Rectal smooth muscle tissue (tissue), 1 donor: Measurements from ENCODE around the gene USP6NL.
"Not testable (repeated sequence)": the region's sequence is repeated elsewhere in the genome, so short reads cannot be mapped to it uniquely, and the experiment has no call there.

Experiments used
- H3K27ac ChIP-seq: one replicate; pipeline ENCODE4 v1.7.0; 2013; ENCODE audit warnings: low read depth, low read length, inconsistent platforms
- H3K27me3 ChIP-seq: one replicate; pipeline ENCODE4 v1.7.0; 2013; ENCODE audit warnings: low read length; ENCODE audit not compliant: control insufficient read depth, insufficient read depth
- H3K36me3 ChIP-seq: one replicate; pipeline ENCODE4 v1.7.0; 2013; ENCODE audit warnings: low read length; ENCODE audit not compliant: control insufficient read depth, insufficient read depth
- H3K4me1 ChIP-seq: one replicate; pipeline ENCODE4 v1.7.0; 2013; ENCODE audit warnings: low read length; ENCODE audit not compliant: control insufficient read depth, insufficient read depth
- H3K4me3 ChIP-seq: one replicate; pipeline ENCODE4 v1.7.0; 2013; ENCODE audit warnings: low read length
- H3K9ac ChIP-seq: one replicate; pipeline ENCODE4 v1.7.0; 2013; ENCODE audit warnings: low read length

USP6NL gene

DNA sequence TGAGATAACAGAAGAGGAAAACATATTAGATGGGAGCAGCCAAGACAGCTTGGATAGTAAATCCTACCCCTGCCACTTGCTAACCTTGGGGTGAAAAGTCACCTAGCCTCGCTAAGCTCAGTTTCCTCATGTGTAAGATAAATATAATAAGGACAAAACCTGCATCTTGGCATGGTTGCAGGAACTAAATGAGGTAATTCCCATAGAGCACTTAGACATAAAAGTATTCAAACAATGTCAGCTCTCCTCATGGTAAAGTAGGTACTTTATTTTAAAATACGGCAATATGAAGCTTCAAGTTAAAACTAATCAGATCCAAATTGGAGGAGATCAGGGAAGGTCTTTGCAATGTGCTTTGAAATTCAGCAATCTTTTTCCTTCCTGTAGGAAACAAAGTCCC lies 113.1 kb downstream of the USP6NL start:
- no peaks in the 10 kb centered on the region for H3K27me3 ChIP-seq
- H3K27ac ChIP-seq, result no peak overlapping the region
- no peak overlapping the region for H3K9ac ChIP-seq
- no peaks in the 10 kb centered on the region for H3K36me3 ChIP-seq
- no peaks in the 10 kb centered on the region for H3K4me1 ChIP-seq
- H3K4me3 ChIP-seq, result no peak overlapping the region

GRCh38 chr10:11494923-11495322 lies 116.5 kb downstream of the USP6NL start:
- not testable (repeated sequence) for H3K9ac ChIP-seq, H3K27me3 ChIP-seq, H3K4me1 ChIP-seq, H3K27ac ChIP-seq, H3K4me3 ChIP-seq, H3K36me3 ChIP-seq

DNA sequence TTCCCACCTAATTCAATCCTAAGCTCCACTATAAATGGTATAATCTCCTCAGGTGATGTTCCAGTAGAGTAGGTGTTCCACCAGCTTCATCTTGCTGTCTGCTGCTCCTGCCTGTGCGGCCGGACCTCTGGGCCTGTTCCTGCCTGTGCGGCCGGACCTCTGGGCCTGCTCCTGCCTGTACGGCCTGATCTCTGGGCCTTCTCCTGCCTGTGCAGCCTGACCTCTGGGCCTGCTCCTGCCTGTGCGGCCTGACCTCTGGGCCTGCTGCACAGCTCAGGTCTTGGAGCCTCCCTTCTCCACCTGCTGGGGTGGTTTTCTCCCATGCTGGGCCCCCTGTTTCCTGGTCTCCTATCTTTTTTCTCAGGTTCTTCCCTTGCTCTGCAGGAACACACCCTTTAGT lies 117.8 kb downstream of the USP6NL start:
- H3K4me1 ChIP-seq, result no peaks in the 10 kb centered on the region
- no peak overlapping the region for H3K9ac ChIP-seq
- peaks cover 10% of the 10 kb centered on the region for H3K36me3 ChIP-seq
- no peak overlapping the region for H3K27ac ChIP-seq
- H3K4me3 ChIP-seq, result no peak overlapping the region
- H3K27me3 ChIP-seq, result no peaks in the 10 kb centered on the region

GRCh38 chr10:11491087-11491486 lies 120.4 kb downstream of the USP6NL start:
- no peaks in the 10 kb centered on the region for H3K27me3 ChIP-seq
- H3K36me3 ChIP-seq, result peaks cover 10% of the 10 kb centered on the region
- no peaks in the 10 kb centered on the region for H3K4me1 ChIP-seq
- no peak overlapping the region for H3K27ac ChIP-seq
- no peak overlapping the region for H3K4me3 ChIP-seq
- no peak overlapping the region for H3K9ac ChIP-seq

DNA sequence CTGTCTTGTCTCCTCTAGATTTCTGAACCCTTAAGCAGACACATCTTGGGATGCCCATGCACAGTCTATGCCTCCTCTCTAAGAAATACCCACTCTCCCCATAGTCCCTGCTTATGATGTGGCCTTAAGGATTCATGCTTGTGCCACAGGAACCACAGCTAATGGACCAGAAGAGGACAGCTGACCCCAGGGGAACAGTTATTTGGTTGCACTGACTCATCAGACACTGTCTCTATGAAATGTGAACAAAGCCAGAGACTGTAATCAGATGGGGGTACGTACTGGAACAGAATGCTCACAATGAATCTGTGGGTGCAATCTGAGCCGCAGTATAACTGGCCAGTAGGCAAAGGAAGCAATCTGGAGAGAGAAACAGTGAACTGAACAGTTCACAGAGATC lies 121.9 kb downstream of the USP6NL start:
- no peak overlapping the region for H3K4me3 ChIP-seq
- H3K27me3 ChIP-seq, result no peaks in the 10 kb centered on the region
- H3K36me3 ChIP-seq, result peaks cover 10% of the 10 kb centered on the region
- no peak overlapping the region for H3K27ac ChIP-seq
- H3K9ac ChIP-seq, result no peak overlapping the region
- no peaks in the 10 kb centered on the region for H3K4me1 ChIP-seq

DNA sequence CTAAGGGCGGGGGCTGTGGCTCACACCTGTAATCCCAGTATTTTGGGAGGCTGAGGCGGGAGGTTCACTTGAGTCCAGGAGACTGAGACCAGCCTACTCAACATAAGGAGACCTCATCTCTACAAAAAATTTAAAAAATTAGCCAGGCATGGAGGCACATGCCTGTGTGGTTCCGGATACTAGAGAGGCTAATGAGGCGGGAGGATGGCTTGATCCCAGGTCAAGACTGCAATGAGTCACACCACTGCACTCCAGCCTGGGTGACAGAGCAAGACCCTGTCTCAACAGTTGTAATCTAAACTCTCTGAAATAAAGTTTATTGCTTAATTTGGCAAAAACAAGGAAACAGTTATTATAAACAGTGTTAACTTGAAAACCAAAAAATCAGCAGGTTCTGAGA lies 123.3 kb downstream of the USP6NL start:
- Histone ChIP-seq H3K36me3 (peaks cover 8% of the 10 kb centered on the region), H3K27me3 (no peaks in the 10 kb centered on the region), H3K4me3 (no peak overlapping the region), H3K4me1 (no peaks in the 10 kb centered on the region), H3K27ac (no peak overlapping the region), H3K9ac (no peak overlapping the region)

DNA sequence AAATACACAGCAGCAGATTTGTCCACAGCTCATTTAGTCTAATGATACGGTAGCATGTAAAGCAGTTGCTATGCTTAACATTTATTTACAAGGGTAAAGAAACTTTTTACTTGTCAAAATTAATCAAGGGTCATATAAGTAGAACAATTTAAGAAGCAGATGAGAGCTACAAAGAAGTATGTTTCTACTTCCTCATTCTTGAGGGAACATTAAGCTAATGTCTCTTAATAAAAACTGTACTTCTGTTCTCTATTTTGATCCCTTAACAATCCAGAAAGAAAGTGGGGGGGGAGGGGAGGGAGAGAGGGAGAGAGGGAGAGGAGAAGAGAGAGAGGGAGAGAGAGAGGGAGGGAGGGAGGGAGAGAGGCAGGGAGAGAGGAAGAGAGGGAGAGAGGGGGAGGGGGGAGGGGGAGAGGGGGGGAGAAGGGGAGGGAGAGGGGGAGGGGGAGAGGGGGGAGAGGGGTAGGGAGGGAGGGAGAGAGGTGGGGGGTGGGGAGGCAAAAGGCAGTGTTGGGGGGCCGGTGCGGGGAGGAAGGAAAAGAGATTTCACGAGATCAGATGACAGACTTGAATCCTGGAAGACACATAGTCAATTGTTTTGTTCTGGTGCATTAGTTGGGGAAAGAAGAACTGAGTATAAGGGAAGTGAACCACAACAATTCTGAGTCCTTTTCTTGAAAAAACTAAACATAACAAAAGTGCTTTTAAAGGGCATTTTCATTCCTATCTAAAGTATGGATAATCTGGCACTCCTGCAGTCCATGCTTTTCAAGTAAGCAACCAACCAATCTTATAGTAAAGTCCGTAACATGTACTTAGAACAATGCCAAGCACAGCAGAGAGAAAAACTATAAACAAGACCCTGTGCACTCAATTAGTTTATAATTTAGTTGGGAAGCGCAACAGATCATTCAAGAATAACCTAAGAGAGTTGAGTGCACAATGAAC lies 128.0 kb downstream of the USP6NL start:
- no peaks in the 10 kb centered on the region for H3K27me3 ChIP-seq
- no peak overlapping the region for H3K9ac ChIP-seq
- no peak overlapping the region for H3K4me3 ChIP-seq
- H3K4me1 ChIP-seq, result no peaks in the 10 kb centered on the region
- no peak overlapping the region for H3K27ac ChIP-seq
- no peaks in the 10 kb centered on the region for H3K36me3 ChIP-seq

DNA sequence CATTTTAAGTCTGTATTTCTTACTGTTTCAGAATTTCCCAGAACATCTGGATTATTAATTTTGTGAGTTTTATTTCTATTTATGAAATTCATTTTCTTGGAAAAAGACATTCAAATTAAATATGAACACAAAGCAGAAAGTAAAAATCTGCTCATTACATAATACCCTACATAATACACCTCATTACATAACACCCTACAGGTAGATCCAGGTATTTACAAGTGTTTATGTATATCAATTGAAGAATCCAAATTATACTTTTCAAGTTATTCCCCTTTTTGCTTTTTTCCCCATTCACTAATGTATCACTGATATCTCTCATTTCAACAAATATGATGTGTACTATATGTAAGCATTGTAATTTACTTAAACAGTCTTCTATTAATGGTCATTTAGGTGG lies 129.1 kb downstream of the USP6NL start:
- H3K36me3 ChIP-seq, result no peaks in the 10 kb centered on the region
- no peaks in the 10 kb centered on the region for H3K27me3 ChIP-seq
- no peak overlapping the region for H3K9ac ChIP-seq
- H3K4me3 ChIP-seq, result no peak overlapping the region
- no peak overlapping the region for H3K27ac ChIP-seq
- H3K4me1 ChIP-seq, result no peaks in the 10 kb centered on the region

- Histone ChIP-seq H3K9ac (no peak overlapping the region), H3K27me3 (no peaks in the 10 kb centered on the region), H3K4me1 (peaks cover 3% of the 10 kb centered on the region), H3K4me3 (no peak overlapping the region), H3K27ac (no peak overlapping the region), H3K36me3 (no peaks in the 10 kb centered on the region)
Observed at GRCh38 chr10:11480687-11481086, 130.8 kb downstream of the USP6NL start.

- H3K4me3 ChIP-seq, result no peak overlapping the region
- peaks cover 3% of the 10 kb centered on the region for H3K4me1 ChIP-seq
- no peak overlapping the region for H3K27ac ChIP-seq
- no peaks in the 10 kb centered on the region for H3K27me3 ChIP-seq
- no peaks in the 10 kb centered on the region for H3K36me3 ChIP-seq
- no peak overlapping the region for H3K9ac ChIP-seq
Observed at GRCh38 chr10:11479300-11479699, 132.2 kb downstream of the USP6NL start.

DNA sequence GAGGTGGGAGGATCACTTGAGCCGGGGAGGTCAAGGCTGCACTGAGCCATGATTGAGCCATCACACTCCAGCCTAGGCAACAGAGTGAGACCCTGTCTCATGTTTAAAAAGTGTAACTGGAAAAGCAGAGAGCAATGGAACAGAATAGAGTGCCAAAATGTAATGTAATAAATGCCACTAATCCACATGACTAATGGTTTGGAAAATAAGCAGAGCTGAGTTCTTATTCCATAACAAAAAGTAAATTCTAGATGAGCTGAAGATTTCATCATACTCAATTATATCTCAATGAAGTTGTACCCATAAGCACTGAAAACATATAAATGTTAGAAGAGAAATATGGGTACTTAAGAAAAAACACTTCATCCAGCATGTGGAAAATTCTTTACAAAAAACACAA lies 132.6 kb downstream of the USP6NL start:
- no peak overlapping the region for H3K4me3 ChIP-seq
- H3K36me3 ChIP-seq, result no peaks in the 10 kb centered on the region
- no peaks in the 10 kb centered on the region for H3K27me3 ChIP-seq
- H3K27ac ChIP-seq, result no peak overlapping the region
- H3K4me1 ChIP-seq, result peaks cover 3% of the 10 kb centered on the region
- no peak overlapping the region for H3K9ac ChIP-seq

DNA sequence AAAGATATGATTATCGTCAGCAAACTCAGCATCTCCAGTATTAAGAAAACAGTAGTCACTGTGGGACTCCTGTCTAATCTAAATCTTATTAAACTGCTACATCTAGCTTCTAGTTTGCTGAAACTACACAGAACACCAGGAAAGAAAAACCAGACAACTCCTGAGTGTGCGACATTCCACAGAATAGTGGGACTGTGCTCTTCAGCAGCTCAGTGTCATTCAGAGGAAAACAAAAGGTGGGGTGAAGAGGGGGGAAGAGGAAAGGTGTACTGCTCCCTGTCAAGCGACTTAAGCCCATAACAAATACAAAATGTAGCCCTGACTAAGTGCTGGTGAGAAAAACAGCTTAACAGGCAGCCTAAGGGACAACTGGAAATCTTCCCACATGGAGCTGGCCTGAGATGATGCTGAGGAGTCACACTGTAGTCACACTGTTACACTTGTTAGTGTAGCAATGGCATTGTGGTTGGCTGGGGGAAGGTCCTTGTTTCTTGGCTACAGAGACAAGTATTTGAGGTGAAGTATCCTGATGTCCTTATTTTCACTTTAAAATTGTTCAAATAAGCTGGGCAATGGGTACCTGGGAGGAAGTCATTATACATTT lies 135.5 kb downstream of the USP6NL start:
- Histone ChIP-seq H3K36me3 (no peaks in the 10 kb centered on the region), H3K9ac (no peak overlapping the region), H3K4me1 (peaks cover 3% of the 10 kb centered on the region), H3K4me3 (no peak overlapping the region), H3K27ac (no peak overlapping the region), H3K27me3 (no peaks in the 10 kb centered on the region)
